Mesenchymal stem cell (in vitro differentiated cells and primary cell): ENCODE results near the gene CNGA1.
"Not testable (repeated sequence)": the region's sequence is repeated elsewhere in the genome, so short reads cannot be mapped to it uniquely, and the experiment has no call there.

Source experiments
- DNase-seq: peaks from one replicate; pipeline ENCODE4 v3.0.0-alpha.2; 2013
- H2AFZ ChIP-seq: one replicate; pipeline ENCODE4 v1.6.1; 2013; ENCODE audit warnings: low read depth, mild to moderate bottlenecking, control low read depth, inconsistent platforms, low read length, moderate library complexity
- H2AK5ac ChIP-seq: 2 replicates; pipeline ENCODE4 v1.6.1; 2013; ENCODE audit warnings: low read length, moderate library complexity, mild to moderate bottlenecking, inconsistent platforms; ENCODE audit not compliant: severe bottlenecking
- H2BK120ac ChIP-seq: one replicate; pipeline ENCODE4 v1.6.1; 2013; ENCODE audit warnings: low read depth, mild to moderate bottlenecking, inconsistent platforms, low read length, moderate library complexity
- H2BK12ac ChIP-seq, 2 experiments: one replicate each; pipeline ENCODE4 v1.6.1; 2013; ENCODE audit warnings: inconsistent platforms in 2 of 2, low read length in 2 of 2, mild to moderate bottlenecking in 2 of 2, moderate library complexity in 2 of 2, control low read depth in 1 of 2
- H2BK15ac ChIP-seq: one replicate; pipeline ENCODE4 v1.6.1; 2013; ENCODE audit warnings: mild to moderate bottlenecking, low read depth, inconsistent platforms; ENCODE audit not compliant: poor library complexity, severe bottlenecking
- H2BK5ac ChIP-seq: 2 replicates; pipeline ENCODE4 v1.6.1; 2013; ENCODE audit warnings: low read depth, mild to moderate bottlenecking, low read length, control low read depth, inconsistent platforms; ENCODE audit not compliant: poor library complexity, severe bottlenecking
- H3K14ac ChIP-seq, 2 experiments: one replicate each; pipeline ENCODE4 v1.6.1; 2013; ENCODE audit warnings: inconsistent platforms in 2 of 2, low read length in 2 of 2, control low read depth in 1 of 2, mild to moderate bottlenecking in 1 of 2, moderate library complexity in 1 of 2
- H3K18ac ChIP-seq, 2 experiments: one replicate each; pipeline ENCODE4 v1.6.1; 2013; ENCODE audit warnings: inconsistent platforms in 2 of 2, low read length in 2 of 2, control low read depth in 1 of 2, low read depth in 1 of 2, mild to moderate bottlenecking in 1 of 2
- H3K23ac ChIP-seq, 2 experiments: one replicate each; pipeline ENCODE4 v1.6.1; 2013; ENCODE audit warnings: inconsistent platforms in 2 of 2, low read length in 2 of 2, mild to moderate bottlenecking in 2 of 2, moderate library complexity in 2 of 2, control low read depth in 1 of 2
- H3K27ac ChIP-seq: 2 replicates; pipeline ENCODE4 v1.5.1; 2013; ENCODE audit warnings: mild to moderate bottlenecking, moderate library complexity, low read length, control low read depth, inconsistent platforms; ENCODE audit not compliant: poor library complexity, severe bottlenecking
- H3K27me3 ChIP-seq, 2 experiments: 2 replicates each; pipeline versions ENCODE4 v1.6.1 to v1.7.0; 2013; ENCODE audit warnings: low read length in 2 of 2, mild to moderate bottlenecking in 2 of 2, moderate library complexity in 2 of 2, control low read depth in 1 of 2, inconsistent platforms in 1 of 2; ENCODE audit not compliant: control insufficient read depth in 1 of 2, insufficient read depth in 1 of 2
- H3K36me3 ChIP-seq, 2 experiments: 2 replicates each; pipeline versions ENCODE4 v1.6.1 to v1.7.0; 2013; ENCODE audit warnings: low read length in 2 of 2, control low read depth in 1 of 2, inconsistent platforms in 1 of 2, low read depth in 1 of 2, mild to moderate bottlenecking in 1 of 2; ENCODE audit not compliant: insufficient read depth in 2 of 2, control insufficient read depth in 1 of 2
- H3K4ac ChIP-seq, 2 experiments: one replicate each; pipeline ENCODE4 v1.6.1; 2013; ENCODE audit warnings: inconsistent platforms in 2 of 2, low read length in 2 of 2, mild to moderate bottlenecking in 2 of 2, moderate library complexity in 2 of 2, control low read depth in 1 of 2, low read depth in 1 of 2
- H3K4me1 ChIP-seq: 2 replicates; pipeline ENCODE4 v1.6.1; 2013; ENCODE audit warnings: low read depth, low read length, control low read depth; ENCODE audit not compliant: control insufficient read depth, insufficient read depth
- H3K4me2 ChIP-seq: 2 replicates; pipeline ENCODE4 v1.6.1; 2013; ENCODE audit warnings: low read length, mild to moderate bottlenecking, inconsistent platforms; ENCODE audit not compliant: poor library complexity, severe bottlenecking
- H3K4me3 ChIP-seq, 2 experiments: 2 replicates each; pipeline versions ENCODE4 v1.5.1 to v1.7.0; 2013; ENCODE audit warnings: low read length in 2 of 2, mild to moderate bottlenecking in 2 of 2, control low read depth in 1 of 2, low read depth in 1 of 2; ENCODE audit not compliant: insufficient read depth in 1 of 2
- H3K79me1 ChIP-seq: replicated peaks from 2 replicates; pipeline ENCODE4 v1.6.1; 2013; ENCODE audit warnings: mild to moderate bottlenecking, control low read depth, low read length, inconsistent platforms; ENCODE audit not compliant: poor library complexity, severe bottlenecking
- H3K9ac ChIP-seq: 2 replicates; pipeline ENCODE4 v1.7.0; 2013; ENCODE audit warnings: mild to moderate bottlenecking, low read length, moderate library complexity
- H3K9me3 ChIP-seq: 2 replicates; pipeline ENCODE4 v1.7.0; 2013; ENCODE audit warnings: mild to moderate bottlenecking, low read length; ENCODE audit not compliant: control insufficient read depth
- H4K8ac ChIP-seq: one replicate; pipeline ENCODE4 v1.6.1; 2013; ENCODE audit warnings: inconsistent platforms, mild to moderate bottlenecking, low read length, moderate library complexity
- H4K91ac ChIP-seq: one replicate; pipeline ENCODE4 v1.6.1; 2013; ENCODE audit warnings: mild to moderate bottlenecking, low read length, inconsistent platforms
- WGBS: methylation state at CpG from one replicate; pipeline ENCODE4 v1.1.7; 2013; ENCODE audit warnings: mixed read lengths; 5-methylcytosine and 5-hydroxymethylcytosine counted together

The CNGA1 gene

GRCh38 chr4:48015216-48015615 lies 1.3 kb downstream of the CNGA1 start:
- H2BK12ac ChIP-seq, result no peak overlapping the region
- H2BK5ac ChIP-seq, result no peak overlapping the region
- H3K79me1 ChIP-seq, result peaks cover 2% of the 10 kb centered on the region
- no peaks in the 10 kb centered on the region for H3K36me3 ChIP-seq
- no peak overlapping the region for H3K23ac ChIP-seq
- H3K27me3 ChIP-seq, result peaks cover 0 to 24% of the 10 kb centered on the region in 2 experiments
- H3K4me3 ChIP-seq, result no peak overlapping the region
- H3K4me1 ChIP-seq, result peaks cover 7% of the 10 kb centered on the region
- no peak overlapping the region for H3K14ac ChIP-seq
- no peak overlapping the region for H3K4ac ChIP-seq
- no peak overlapping the region for H3K9ac ChIP-seq
- no peak overlapping the region for H2AFZ ChIP-seq
- H4K91ac ChIP-seq, result no peak overlapping the region
- no peak overlapping the region for H4K8ac ChIP-seq
- no peak overlapping the region for H3K18ac ChIP-seq
- no peak overlapping the region for H2BK15ac ChIP-seq
- no peak overlapping the region for H2AK5ac ChIP-seq
- no peak overlapping the region for H2BK120ac ChIP-seq
- WGBS, result 100% methylated on average over 1 of the region's 4 CpGs
- H3K4me2 ChIP-seq, result no peak overlapping the region
- no peak overlapping the region for H3K27ac ChIP-seq
- H3K9me3 ChIP-seq, result no peaks in the 10 kb centered on the region
- no peak for DNase-seq

- WGBS, result 62% methylated on average over 2 of the region's 3 CpGs
- H3K9me3 ChIP-seq, result peaks cover 12% of the 10 kb centered on the region
- H2AFZ ChIP-seq, result no peak overlapping the region
- H3K14ac ChIP-seq, result no peak overlapping the region
- no peak overlapping the region for H4K91ac ChIP-seq
- H2BK15ac ChIP-seq, result no peak overlapping the region
- no peak overlapping the region for H3K4me2 ChIP-seq
- no peak overlapping the region for H2BK120ac ChIP-seq
- no peak overlapping the region for H3K4me3 ChIP-seq
- no peak overlapping the region for H3K9ac ChIP-seq
- no peak overlapping the region for H3K4ac ChIP-seq
- DNase-seq, result no peak
- H3K79me1 ChIP-seq, result peaks cover 2% of the 10 kb centered on the region
- no peak overlapping the region for H2AK5ac ChIP-seq
- no peak overlapping the region for H2BK5ac ChIP-seq
- no peak overlapping the region for H4K8ac ChIP-seq
- no peaks in the 10 kb centered on the region for H3K36me3 ChIP-seq
- H3K23ac ChIP-seq, result no peak overlapping the region
- H2BK12ac ChIP-seq, result no peak overlapping the region
- peaks cover 0 to 6% of the 10 kb centered on the region in 2 experiments for H3K27me3 ChIP-seq
- H3K18ac ChIP-seq, result no peak overlapping the region
- H3K4me1 ChIP-seq, result peaks cover 7% of the 10 kb centered on the region
- H3K27ac ChIP-seq, result no peak overlapping the region
These were observed 3.7 kb downstream of the CNGA1 start for GRCh38 chr4:48012824-48013223.

- no peak overlapping the region for H4K91ac ChIP-seq
- H3K18ac ChIP-seq, result no peak overlapping the region
- H2AFZ ChIP-seq, result no peak overlapping the region
- no peaks in the 10 kb centered on the region for H3K27me3 ChIP-seq
- H4K8ac ChIP-seq, result no peak overlapping the region
- H3K9me3 ChIP-seq, result peaks cover 18% of the 10 kb centered on the region
- no peak overlapping the region for H2BK120ac ChIP-seq
- H2AK5ac ChIP-seq, result no peak overlapping the region
- H3K14ac ChIP-seq, result no peak overlapping the region
- no peak overlapping the region for H2BK15ac ChIP-seq
- H3K4me1 ChIP-seq, result peaks cover 2% of the 10 kb centered on the region
- H3K36me3 ChIP-seq, result no peaks in the 10 kb centered on the region
- H2BK12ac ChIP-seq, result no peak overlapping the region
- H3K4me2 ChIP-seq, result no peak overlapping the region
- no peak overlapping the region for H2BK5ac ChIP-seq
- H3K23ac ChIP-seq, result no peak overlapping the region
- WGBS, result 87% methylated on average over 4 of the region's 4 CpGs
- no peak for DNase-seq
- H3K4ac ChIP-seq, result no peak overlapping the region
- H3K9ac ChIP-seq, result no peak overlapping the region
- no peak overlapping the region for H3K27ac ChIP-seq
- H3K79me1 ChIP-seq, result no peaks in the 10 kb centered on the region
- no peak overlapping the region for H3K4me3 ChIP-seq
These were observed 4.8 kb downstream of the CNGA1 start for GRCh38 chr4:48011722-48012121.

GRCh38 chr4:48010906-48011305 lies 5.6 kb downstream of the CNGA1 start:
- not testable (repeated sequence) for H3K9ac ChIP-seq, H2AFZ ChIP-seq, H3K4me2 ChIP-seq, H2BK5ac ChIP-seq, H3K18ac ChIP-seq, H2BK15ac ChIP-seq, H2BK120ac ChIP-seq, H4K8ac ChIP-seq, H3K23ac ChIP-seq, H2BK12ac ChIP-seq, H4K91ac ChIP-seq, H3K27ac ChIP-seq, H3K79me1 ChIP-seq, H3K36me3 ChIP-seq, H3K27me3 ChIP-seq, DNase-seq, H3K14ac ChIP-seq, H2AK5ac ChIP-seq, H3K4me1 ChIP-seq, H3K4ac ChIP-seq, H3K4me3 ChIP-seq
- H3K9me3 ChIP-seq, result peaks cover 18% of the 10 kb centered on the region
- 88% methylated on average over 4 of the region's 6 CpGs for WGBS
